ENCODE results near the gene IRF2.
A peak's percentile ranks its signal among the peaks of the same experiment; 100 is the strongest.

IRF2 gene

DNA sequence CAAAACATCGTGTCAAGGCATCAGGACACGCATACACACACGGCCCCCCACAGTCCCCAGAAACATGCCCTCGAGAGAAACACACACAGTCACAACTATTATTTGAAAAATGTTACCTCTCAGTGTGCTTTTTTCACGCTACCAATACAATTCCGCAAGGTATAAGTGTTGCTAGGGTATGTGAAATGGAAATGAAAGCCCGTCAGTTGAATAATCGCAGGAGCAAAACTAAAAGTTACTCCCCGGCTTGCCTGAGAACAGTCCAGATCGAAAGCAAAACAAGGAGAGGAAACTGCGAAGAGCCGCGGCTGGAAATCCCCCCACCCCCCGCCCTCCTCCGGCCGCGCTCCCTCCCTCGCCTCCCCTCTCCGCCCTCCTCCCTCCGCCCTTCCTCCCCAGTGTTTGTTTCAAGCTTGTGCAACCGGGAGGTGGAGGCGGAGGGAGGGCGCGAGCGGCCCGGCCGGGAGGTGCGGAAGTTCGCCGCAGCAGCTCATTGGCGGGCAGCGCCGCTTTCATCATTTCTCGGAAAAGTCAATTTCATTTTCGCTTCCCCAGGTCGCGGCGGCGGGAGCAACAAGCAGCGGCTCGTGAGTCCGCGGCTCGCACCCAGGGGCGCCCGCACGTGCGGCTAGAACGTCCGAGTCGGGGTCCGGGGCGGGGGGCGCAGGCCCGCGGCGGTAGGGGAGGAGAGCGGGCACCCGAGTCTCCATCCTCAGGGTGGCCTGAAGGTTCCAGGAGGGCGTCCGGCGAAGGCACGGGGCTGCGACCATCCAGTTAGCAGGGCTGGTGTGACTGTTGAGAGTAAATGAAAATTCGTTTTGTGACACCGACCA, at the start of gene IRF2:
IRF2 (minus strand) TSS at position 288 of the 833 bp plus-strand sequence. CDS start 45,486 bp downstream, outside the sequence.
- H3K9me3 ChIP-seq (ENCODE audit: low read depth, low read length): no peaks in the 10 kb centered on the region
- H3K9ac ChIP-seq (ENCODE audit: insufficient read length): peak within 1 kb of the TSS; percentile 85
- TF ChIP-seq EZH2 (IDR thresholded peaks at IDR 0.05) (no peak), POLR2AphosphoS5 (IDR thresholded peaks at IDR 0.05; ENCODE audit: borderline replicate concordance, low read depth, low read length) (peak; percentile 57), FOXP2 (optimal IDR thresholded peaks at IDR 0.05; ENCODE audit: control extremely low read depth, extremely low read length, insufficient read depth) (peak; percentile 83)
- DNase-seq (ENCODE audit: low read depth, low spot score): peak; percentile 18
- H3K27ac ChIP-seq: no peak within 1 kb of the TSS; the same call in 1 of the 2 replicates
- no peaks in the 10 kb centered on the region for H3K36me3 ChIP-seq (ENCODE audit: insufficient read depth, low read length)
- H3K4me3 ChIP-seq: peak within 1 kb of the TSS; percentile 100

DNA sequence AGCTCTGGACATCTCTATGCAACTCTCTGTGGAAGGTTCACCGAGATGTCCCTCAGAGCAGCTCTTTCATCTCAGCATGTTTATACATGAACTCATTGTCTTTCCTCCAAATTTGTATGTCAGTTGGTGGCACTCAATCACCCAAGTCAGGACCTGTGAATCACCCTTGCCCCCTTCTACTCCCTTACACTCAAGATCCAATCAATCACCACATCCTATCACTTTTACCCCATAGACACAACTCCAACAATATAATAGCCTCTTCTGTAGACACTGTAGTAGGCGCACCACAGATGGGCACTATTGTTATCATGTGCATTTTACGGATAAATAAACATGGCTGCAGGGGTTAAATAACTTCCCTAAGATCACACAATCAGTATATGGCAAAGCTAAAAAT, 41.3 kb upstream of the IRF2 start:
- no peaks in the 10 kb centered on the region for H3K9me3 ChIP-seq (ENCODE audit: low read depth, low read length)
- H3K36me3 ChIP-seq (ENCODE audit: insufficient read depth, low read length): no peaks in the 10 kb centered on the region
- TF ChIP-seq POLR2AphosphoS5 (IDR thresholded peaks at IDR 0.05; ENCODE audit: borderline replicate concordance, low read depth, low read length) (no peak), EZH2 (IDR thresholded peaks at IDR 0.05) (no peak), FOXP2 (optimal IDR thresholded peaks at IDR 0.05; ENCODE audit: control extremely low read depth, extremely low read length, insufficient read depth) (no peak)
- no peak overlapping the region for H3K27ac ChIP-seq
- H3K4me3 ChIP-seq: no peak overlapping the region
- DNase-seq (ENCODE audit: low read depth, low spot score): no peak
- H3K9ac ChIP-seq (ENCODE audit: insufficient read length): no peak overlapping the region

DNA sequence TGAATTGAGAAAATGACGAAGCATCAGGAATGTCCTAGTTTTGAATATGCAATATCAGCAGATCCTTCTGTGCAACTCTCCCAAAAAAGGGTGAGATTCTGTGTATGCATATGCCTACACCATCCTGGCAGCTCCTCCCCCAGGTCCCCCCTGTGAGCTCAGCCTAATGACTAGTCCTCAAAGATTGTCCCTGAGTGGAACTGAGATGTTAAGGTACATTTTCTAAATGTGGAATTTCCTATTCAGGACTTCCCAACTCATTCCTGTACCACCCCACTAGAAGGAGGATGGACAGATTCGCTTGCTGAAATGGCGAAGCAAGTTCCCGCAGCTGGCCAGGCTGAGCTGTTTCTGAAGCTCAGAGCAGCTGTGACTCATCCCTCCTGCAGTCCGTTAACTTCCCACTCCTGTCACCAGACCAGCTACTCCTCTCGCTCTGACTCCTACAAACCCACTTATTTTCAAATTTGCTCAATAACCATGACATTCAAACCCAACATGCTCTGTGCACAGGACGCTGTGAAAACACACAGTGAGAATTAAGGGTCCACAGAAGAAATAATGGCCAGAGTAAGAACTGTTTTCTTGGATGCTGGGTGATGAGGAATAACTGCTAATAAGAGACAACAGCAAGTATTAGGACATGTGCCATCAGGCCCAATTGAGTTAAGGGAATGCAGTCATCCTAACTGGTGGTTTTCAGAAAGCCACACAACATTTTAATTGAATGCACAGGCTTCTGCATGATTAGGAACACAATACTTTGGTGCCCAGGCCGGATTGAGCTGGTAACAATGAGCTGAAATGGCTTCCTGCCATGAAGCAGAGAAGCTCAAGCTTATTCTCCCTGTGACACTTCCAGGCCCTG, 40.0 kb upstream of the IRF2 start:
- no peaks in the 10 kb centered on the region for H3K36me3 ChIP-seq (ENCODE audit: insufficient read depth, low read length)
- TF ChIP-seq POLR2AphosphoS5 (IDR thresholded peaks at IDR 0.05; ENCODE audit: borderline replicate concordance, low read depth, low read length): no peak
- no peak for TF ChIP-seq EZH2 (IDR thresholded peaks at IDR 0.05)
- no peak for TF ChIP-seq FOXP2 (optimal IDR thresholded peaks at IDR 0.05; ENCODE audit: control extremely low read depth, extremely low read length, insufficient read depth)
- no peak for DNase-seq (ENCODE audit: low read depth, low spot score)
- H3K9me3 ChIP-seq (ENCODE audit: low read depth, low read length): no peaks in the 10 kb centered on the region
- no peak overlapping the region for H3K4me3 ChIP-seq
- H3K27ac ChIP-seq: no peak overlapping the region
- H3K9ac ChIP-seq (ENCODE audit: insufficient read length): no peak overlapping the region

DNA sequence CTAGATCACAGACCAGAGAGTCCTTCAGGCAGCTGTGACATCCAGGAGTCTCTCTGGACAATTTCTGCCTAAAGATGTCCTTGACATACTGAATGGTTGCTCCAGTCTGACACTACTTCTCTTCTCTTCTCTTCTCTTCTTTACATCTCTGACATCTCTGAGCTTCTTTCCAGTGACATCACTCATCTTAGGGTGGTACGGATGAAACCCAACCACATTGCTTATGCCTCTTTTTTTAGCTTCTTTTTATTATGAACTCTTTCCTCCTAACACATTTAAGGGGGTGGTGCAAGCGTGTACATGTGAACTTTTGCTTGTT, 39.4 kb upstream of the IRF2 start:
- no peak for TF ChIP-seq FOXP2 (optimal IDR thresholded peaks at IDR 0.05; ENCODE audit: control extremely low read depth, extremely low read length, insufficient read depth)
- TF ChIP-seq EZH2 (IDR thresholded peaks at IDR 0.05): no peak
- TF ChIP-seq POLR2AphosphoS5 (IDR thresholded peaks at IDR 0.05; ENCODE audit: borderline replicate concordance, low read depth, low read length): no peak
- no peak overlapping the region for H3K27ac ChIP-seq
- H3K9ac ChIP-seq (ENCODE audit: insufficient read length): no peak overlapping the region
- H3K4me3 ChIP-seq: no peak overlapping the region
- H3K9me3 ChIP-seq (ENCODE audit: low read depth, low read length): no peaks in the 10 kb centered on the region
- no peak for DNase-seq (ENCODE audit: low read depth, low spot score)
- no peaks in the 10 kb centered on the region for H3K36me3 ChIP-seq (ENCODE audit: insufficient read depth, low read length)

- no peak for TF ChIP-seq EZH2 (IDR thresholded peaks at IDR 0.05)
- no peak for TF ChIP-seq FOXP2 (optimal IDR thresholded peaks at IDR 0.05; ENCODE audit: control extremely low read depth, extremely low read length, insufficient read depth)
- TF ChIP-seq POLR2AphosphoS5 (IDR thresholded peaks at IDR 0.05; ENCODE audit: borderline replicate concordance, low read depth, low read length): no peak
- Histone ChIP-seq H3K9me3 (ENCODE audit: low read depth, low read length) (no peaks in the 10 kb centered on the region), H3K9ac (ENCODE audit: insufficient read length) (no peak overlapping the region), H3K27ac (no peak overlapping the region), H3K4me3 (no peak overlapping the region), H3K36me3 (ENCODE audit: insufficient read depth, low read length) (no peaks in the 10 kb centered on the region)
- no peak for DNase-seq (ENCODE audit: low read depth, low spot score)
Measured at GRCh38 chr4:184511156-184511555, 36.8 kb upstream of the IRF2 start.

GRCh38 chr4:184510401-184510800, 36.1 kb upstream of the IRF2 start:
- Histone ChIP-seq H3K9ac (ENCODE audit: insufficient read length) (no peak overlapping the region), H3K9me3 (ENCODE audit: low read depth, low read length) (no peaks in the 10 kb centered on the region), H3K36me3 (ENCODE audit: insufficient read depth, low read length) (no peaks in the 10 kb centered on the region), H3K27ac (no peak overlapping the region), H3K4me3 (no peak overlapping the region)
- DNase-seq (ENCODE audit: low read depth, low spot score): no peak
- no peak for TF ChIP-seq POLR2AphosphoS5 (IDR thresholded peaks at IDR 0.05; ENCODE audit: borderline replicate concordance, low read depth, low read length)
- no peak for TF ChIP-seq FOXP2 (optimal IDR thresholded peaks at IDR 0.05; ENCODE audit: control extremely low read depth, extremely low read length, insufficient read depth)
- no peak for TF ChIP-seq EZH2 (IDR thresholded peaks at IDR 0.05)

- no peak for TF ChIP-seq FOXP2 (optimal IDR thresholded peaks at IDR 0.05; ENCODE audit: control extremely low read depth, extremely low read length, insufficient read depth)
- TF ChIP-seq POLR2AphosphoS5 (IDR thresholded peaks at IDR 0.05; ENCODE audit: borderline replicate concordance, low read depth, low read length): no peak
- no peak for TF ChIP-seq EZH2 (IDR thresholded peaks at IDR 0.05)
- H3K36me3 ChIP-seq (ENCODE audit: insufficient read depth, low read length): no peaks in the 10 kb centered on the region
- H3K9ac ChIP-seq (ENCODE audit: insufficient read length): no peak overlapping the region
- DNase-seq (ENCODE audit: low read depth, low spot score): no peak
- H3K27ac ChIP-seq: no peak overlapping the region
- no peaks in the 10 kb centered on the region for H3K9me3 ChIP-seq (ENCODE audit: low read depth, low read length)
- no peak overlapping the region for H3K4me3 ChIP-seq
Measured at GRCh38 chr4:184506527-184507121, 32.3 kb upstream of the IRF2 start.

- Histone ChIP-seq H3K9me3 (ENCODE audit: low read depth, low read length) (no peaks in the 10 kb centered on the region), H3K36me3 (ENCODE audit: insufficient read depth, low read length) (no peaks in the 10 kb centered on the region), H3K4me3 (no peak overlapping the region), H3K9ac (ENCODE audit: insufficient read length) (no peak overlapping the region), H3K27ac (no peak overlapping the region)
- DNase-seq (ENCODE audit: low read depth, low spot score): no peak
- no peak for TF ChIP-seq EZH2 (IDR thresholded peaks at IDR 0.05)
- TF ChIP-seq FOXP2 (optimal IDR thresholded peaks at IDR 0.05; ENCODE audit: control extremely low read depth, extremely low read length, insufficient read depth): no peak
- TF ChIP-seq POLR2AphosphoS5 (IDR thresholded peaks at IDR 0.05; ENCODE audit: borderline replicate concordance, low read depth, low read length): no peak
Measured at GRCh38 chr4:184504385-184504784, 30.0 kb upstream of the IRF2 start.

All from SK-N-MC (cell line).